ENCODE measurements around the gene TTC14. TPM values are rescaled to one million over a fixed set of nuclear protein-coding genes. Genes with fewer than 3 reads are reported as not detected.
A peak's percentile ranks its signal among the peaks of the same experiment; 100 is the strongest.

Gene TTC14, protein sequence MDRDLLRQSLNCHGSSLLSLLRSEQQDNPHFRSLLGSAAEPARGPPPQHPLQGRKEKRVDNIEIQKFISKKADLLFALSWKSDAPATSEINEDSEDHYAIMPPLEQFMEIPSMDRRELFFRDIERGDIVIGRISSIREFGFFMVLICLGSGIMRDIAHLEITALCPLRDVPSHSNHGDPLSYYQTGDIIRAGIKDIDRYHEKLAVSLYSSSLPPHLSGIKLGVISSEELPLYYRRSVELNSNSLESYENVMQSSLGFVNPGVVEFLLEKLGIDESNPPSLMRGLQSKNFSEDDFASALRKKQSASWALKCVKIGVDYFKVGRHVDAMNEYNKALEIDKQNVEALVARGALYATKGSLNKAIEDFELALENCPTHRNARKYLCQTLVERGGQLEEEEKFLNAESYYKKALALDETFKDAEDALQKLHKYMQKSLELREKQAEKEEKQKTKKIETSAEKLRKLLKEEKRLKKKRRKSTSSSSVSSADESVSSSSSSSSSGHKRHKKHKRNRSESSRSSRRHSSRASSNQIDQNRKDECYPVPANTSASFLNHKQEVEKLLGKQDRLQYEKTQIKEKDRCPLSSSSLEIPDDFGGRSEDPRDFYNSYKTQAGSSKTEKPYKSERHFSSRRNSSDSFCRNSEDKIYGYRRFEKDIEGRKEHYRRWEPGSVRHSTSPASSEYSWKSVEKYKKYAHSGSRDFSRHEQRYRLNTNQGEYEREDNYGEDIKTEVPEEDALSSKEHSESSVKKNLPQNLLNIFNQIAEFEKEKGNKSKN
- total RNA-seq, result 10 to 100 TPM in 1 of 2 donors, 1 to 10 TPM in 1; 8.4 to 34.5 TPM
- polyA plus RNA-seq, result 10 to 100 TPM in 1 of 2 donors, 1 to 10 TPM in 1; 5.3 to 18.1 TPM

DNA sequence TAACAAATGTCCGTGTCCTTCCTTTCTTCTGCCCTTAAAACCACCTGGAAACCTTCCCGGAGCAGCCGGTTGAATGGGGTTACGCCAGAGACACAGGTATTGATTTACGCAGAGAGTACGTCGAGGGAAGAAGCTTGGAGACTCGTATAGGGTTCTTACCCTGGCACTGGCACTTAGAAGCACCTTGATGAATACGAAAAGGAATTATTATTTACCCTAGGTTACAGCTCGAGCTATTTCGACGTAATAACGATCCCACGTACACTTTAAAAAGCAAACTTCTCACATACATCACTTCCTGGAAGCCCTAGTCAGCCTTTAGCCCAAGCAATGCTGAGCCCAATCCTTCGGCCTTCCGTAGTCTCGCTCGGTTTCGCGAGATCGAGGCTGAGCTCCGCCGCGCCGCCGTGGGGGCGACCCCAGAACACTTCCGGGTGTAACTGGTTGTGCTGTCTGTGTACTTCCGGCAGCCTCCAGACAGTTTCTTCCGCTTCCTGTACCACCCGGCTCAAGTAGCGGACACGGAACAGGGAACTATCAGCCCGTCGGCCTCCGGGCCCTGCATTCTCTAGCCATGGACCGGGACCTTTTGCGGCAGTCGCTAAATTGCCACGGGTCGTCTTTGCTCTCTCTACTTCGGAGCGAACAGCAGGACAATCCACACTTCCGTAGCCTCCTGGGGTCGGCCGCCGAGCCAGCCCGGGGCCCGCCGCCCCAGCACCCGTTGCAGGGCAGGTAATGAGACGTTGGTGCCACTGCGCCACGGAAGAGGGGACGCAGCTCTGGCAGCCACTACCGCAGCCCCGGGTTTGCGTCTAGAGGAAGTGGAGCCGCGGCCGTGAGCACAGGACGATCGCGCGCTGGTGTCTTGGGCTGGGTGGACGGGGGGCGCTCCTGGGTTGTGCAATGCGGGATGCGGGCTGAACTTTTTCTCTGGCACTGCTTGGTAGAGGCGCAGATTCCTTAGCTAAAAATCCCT is at the start of gene TTC14:
TTC14 (plus strand) TSS at position 476 of the 979 bp plus-strand sequence; CDS start at position 575, 99 bp downstream.
- H3K27ac ChIP-seq (ENCODE audit: low read depth in 1 of 2, low read length in 2 of 2), result peak within 1 kb of the TSS; percentile 68 to 77
- 3% methylated on average over 70 of the region's 70 CpGs for WGBS
- TF ChIP-seq EGR1 (IDR thresholded peaks at IDR 0.05; ENCODE audit: low read depth in 2 of 2) (peak; percentile 98), SP1 (IDR thresholded peaks at IDR 0.05) (no peak), HNF4A (conservative IDR thresholded peaks at IDR 0.05) (peak in 1 of 2 donors; percentile 55), RXRA (IDR thresholded peaks at IDR 0.05) (peak; percentile 61 to 69), FOXA1 (IDR thresholded peaks at IDR 0.05) (peak; percentile 50), JUND (IDR thresholded peaks at IDR 0.05) (peak; percentile 41 to 46), FOXA2 (IDR thresholded peaks at IDR 0.05) (peak; percentile 26), YY1 (IDR thresholded peaks at IDR 0.05) (peak; percentile 89), TAF1 (conservative IDR thresholded peaks at IDR 0.05) (peak; percentile 46), HNF4G (IDR thresholded peaks at IDR 0.05) (peak; percentile 25), NR2F2 (IDR thresholded peaks at IDR 0.05) (peak; percentile 75), GABPA (IDR thresholded peaks at IDR 0.05 in 1 of 2, conservative IDR thresholded peaks at IDR 0.05 in 1 of 2) (peak; percentile 95 to 99), RAD21 (IDR thresholded peaks at IDR 0.05) (peak in 1 of 2 donors; percentile 43)
- TF ChIP-seq, protein P1, sequence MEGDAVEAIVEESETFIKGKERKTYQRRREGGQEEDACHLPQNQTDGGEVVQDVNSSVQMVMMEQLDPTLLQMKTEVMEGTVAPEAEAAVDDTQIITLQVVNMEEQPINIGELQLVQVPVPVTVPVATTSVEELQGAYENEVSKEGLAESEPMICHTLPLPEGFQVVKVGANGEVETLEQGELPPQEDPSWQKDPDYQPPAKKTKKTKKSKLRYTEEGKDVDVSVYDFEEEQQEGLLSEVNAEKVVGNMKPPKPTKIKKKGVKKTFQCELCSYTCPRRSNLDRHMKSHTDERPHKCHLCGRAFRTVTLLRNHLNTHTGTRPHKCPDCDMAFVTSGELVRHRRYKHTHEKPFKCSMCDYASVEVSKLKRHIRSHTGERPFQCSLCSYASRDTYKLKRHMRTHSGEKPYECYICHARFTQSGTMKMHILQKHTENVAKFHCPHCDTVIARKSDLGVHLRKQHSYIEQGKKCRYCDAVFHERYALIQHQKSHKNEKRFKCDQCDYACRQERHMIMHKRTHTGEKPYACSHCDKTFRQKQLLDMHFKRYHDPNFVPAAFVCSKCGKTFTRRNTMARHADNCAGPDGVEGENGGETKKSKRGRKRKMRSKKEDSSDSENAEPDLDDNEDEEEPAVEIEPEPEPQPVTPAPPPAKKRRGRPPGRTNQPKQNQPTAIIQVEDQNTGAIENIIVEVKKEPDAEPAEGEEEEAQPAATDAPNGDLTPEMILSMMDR (IDR thresholded peaks at IDR 0.05; ENCODE audit: low read depth, low read length, missing input control), result no peak
- TF ChIP-seq, protein P2, sequence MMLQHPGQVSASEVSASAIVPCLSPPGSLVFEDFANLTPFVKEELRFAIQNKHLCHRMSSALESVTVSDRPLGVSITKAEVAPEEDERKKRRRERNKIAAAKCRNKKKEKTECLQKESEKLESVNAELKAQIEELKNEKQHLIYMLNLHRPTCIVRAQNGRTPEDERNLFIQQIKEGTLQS (IDR thresholded peaks at IDR 0.05), result peak; percentile 54
- TF ChIP-seq, protein P3, sequence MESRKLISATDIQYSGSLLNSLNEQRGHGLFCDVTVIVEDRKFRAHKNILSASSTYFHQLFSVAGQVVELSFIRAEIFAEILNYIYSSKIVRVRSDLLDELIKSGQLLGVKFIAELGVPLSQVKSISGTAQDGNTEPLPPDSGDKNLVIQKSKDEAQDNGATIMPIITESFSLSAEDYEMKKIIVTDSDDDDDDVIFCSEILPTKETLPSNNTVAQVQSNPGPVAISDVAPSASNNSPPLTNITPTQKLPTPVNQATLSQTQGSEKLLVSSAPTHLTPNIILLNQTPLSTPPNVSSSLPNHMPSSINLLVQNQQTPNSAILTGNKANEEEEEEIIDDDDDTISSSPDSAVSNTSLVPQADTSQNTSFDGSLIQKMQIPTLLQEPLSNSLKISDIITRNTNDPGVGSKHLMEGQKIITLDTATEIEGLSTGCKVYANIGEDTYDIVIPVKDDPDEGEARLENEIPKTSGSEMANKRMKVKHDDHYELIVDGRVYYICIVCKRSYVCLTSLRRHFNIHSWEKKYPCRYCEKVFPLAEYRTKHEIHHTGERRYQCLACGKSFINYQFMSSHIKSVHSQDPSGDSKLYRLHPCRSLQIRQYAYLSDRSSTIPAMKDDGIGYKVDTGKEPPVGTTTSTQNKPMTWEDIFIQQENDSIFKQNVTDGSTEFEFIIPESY (IDR thresholded peaks at IDR 0.05), result peak; percentile 99
- TF ChIP-seq, protein P4, sequence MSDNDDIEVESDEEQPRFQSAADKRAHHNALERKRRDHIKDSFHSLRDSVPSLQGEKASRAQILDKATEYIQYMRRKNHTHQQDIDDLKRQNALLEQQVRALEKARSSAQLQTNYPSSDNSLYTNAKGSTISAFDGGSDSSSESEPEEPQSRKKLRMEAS (IDR thresholded peaks at IDR 0.05), result peak; percentile 100
- TF ChIP-seq, protein P5, sequence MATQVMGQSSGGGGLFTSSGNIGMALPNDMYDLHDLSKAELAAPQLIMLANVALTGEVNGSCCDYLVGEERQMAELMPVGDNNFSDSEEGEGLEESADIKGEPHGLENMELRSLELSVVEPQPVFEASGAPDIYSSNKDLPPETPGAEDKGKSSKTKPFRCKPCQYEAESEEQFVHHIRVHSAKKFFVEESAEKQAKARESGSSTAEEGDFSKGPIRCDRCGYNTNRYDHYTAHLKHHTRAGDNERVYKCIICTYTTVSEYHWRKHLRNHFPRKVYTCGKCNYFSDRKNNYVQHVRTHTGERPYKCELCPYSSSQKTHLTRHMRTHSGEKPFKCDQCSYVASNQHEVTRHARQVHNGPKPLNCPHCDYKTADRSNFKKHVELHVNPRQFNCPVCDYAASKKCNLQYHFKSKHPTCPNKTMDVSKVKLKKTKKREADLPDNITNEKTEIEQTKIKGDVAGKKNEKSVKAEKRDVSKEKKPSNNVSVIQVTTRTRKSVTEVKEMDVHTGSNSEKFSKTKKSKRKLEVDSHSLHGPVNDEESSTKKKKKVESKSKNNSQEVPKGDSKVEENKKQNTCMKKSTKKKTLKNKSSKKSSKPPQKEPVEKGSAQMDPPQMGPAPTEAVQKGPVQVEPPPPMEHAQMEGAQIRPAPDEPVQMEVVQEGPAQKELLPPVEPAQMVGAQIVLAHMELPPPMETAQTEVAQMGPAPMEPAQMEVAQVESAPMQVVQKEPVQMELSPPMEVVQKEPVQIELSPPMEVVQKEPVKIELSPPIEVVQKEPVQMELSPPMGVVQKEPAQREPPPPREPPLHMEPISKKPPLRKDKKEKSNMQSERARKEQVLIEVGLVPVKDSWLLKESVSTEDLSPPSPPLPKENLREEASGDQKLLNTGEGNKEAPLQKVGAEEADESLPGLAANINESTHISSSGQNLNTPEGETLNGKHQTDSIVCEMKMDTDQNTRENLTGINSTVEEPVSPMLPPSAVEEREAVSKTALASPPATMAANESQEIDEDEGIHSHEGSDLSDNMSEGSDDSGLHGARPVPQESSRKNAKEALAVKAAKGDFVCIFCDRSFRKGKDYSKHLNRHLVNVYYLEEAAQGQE (IDR thresholded peaks at IDR 0.05), result peak; percentile 71

More for the DNA sequence above, at the start of gene TTC14:
- peak; percentile 85 for DNase-seq (ENCODE audit: low spot score)
- Histone ChIP-seq H3K9me3 (ENCODE audit: control insufficient read depth in 4 of 4, low read length in 3 of 4) (peaks cover 0 to 4% (median 2%) of the 10 kb centered on the region in 4 donors), H3K27me3 (ENCODE audit: control insufficient read depth in 4 of 4, insufficient read depth in 4 of 4, low read length in 3 of 4) (peaks cover 0 to 4% (median 0%) of the 10 kb centered on the region in 4 donors), H3K4me3 (ENCODE audit: low read depth in 1 of 3, low read length in 3 of 3) (peak within 1 kb of the TSS; percentile 74 to 96 (median 87)), H3K9ac (ENCODE audit: low read depth in 1 of 2, low read length in 2 of 2) (peak within 1 kb of the TSS; percentile 40 to 51), H3K36me3 (ENCODE audit: control insufficient read depth in 4 of 4, insufficient read depth in 3 of 4, low read depth in 1 of 4, low read length in 3 of 4) (peaks cover 4 to 31% (median 24%) of the 10 kb centered on the region in 4 donors), H3K4me1 (ENCODE audit: control insufficient read depth in 4 of 4, insufficient read depth in 4 of 4, low read length in 3 of 4) (peaks cover 0 to 7% (median 4%) of the 10 kb centered on the region in 4 donors)
